Adipocyte (in vitro differentiated cells): ENCODE measurements around the gene DR1.
A peak's percentile ranks its signal among the peaks of the same experiment; 100 is the strongest.

Experiments
- DNase-seq: peaks from one replicate; pipeline ENCODE4 v3.0.0-alpha.2; 2015; ENCODE audit warnings: low read depth
- H3K27me3 ChIP-seq: replicated peaks from 2 replicates; pipeline ENCODE4 v1.7.0; 2013; ENCODE audit warnings: mild to moderate bottlenecking, low read length, moderate library complexity; ENCODE audit not compliant: control insufficient read depth, insufficient read depth
- H3K36me3 ChIP-seq: 2 replicates; pipeline ENCODE4 v1.7.0; 2013; ENCODE audit warnings: low read length, mild to moderate bottlenecking, moderate library complexity; ENCODE audit not compliant: control insufficient read depth, insufficient read depth, severe bottlenecking
- H3K4me1 ChIP-seq: 2 replicates; pipeline ENCODE4 v1.7.0; 2013; ENCODE audit warnings: mild to moderate bottlenecking, low read length, moderate library complexity; ENCODE audit not compliant: control insufficient read depth, insufficient read depth
- H3K4me3 ChIP-seq: 2 replicates; pipeline ENCODE4 v1.7.0; 2013; ENCODE audit warnings: mild to moderate bottlenecking, low read length, moderate library complexity
- H3K9ac ChIP-seq: 2 replicates; pipeline ENCODE4 v1.7.0; 2013; ENCODE audit warnings: mild to moderate bottlenecking, low read length, moderate library complexity
- H3K9me3 ChIP-seq: 2 replicates; pipeline ENCODE4 v1.7.0; 2013; ENCODE audit warnings: mild to moderate bottlenecking, low read length, moderate library complexity; ENCODE audit not compliant: control insufficient read depth

The DR1 gene

DNA sequence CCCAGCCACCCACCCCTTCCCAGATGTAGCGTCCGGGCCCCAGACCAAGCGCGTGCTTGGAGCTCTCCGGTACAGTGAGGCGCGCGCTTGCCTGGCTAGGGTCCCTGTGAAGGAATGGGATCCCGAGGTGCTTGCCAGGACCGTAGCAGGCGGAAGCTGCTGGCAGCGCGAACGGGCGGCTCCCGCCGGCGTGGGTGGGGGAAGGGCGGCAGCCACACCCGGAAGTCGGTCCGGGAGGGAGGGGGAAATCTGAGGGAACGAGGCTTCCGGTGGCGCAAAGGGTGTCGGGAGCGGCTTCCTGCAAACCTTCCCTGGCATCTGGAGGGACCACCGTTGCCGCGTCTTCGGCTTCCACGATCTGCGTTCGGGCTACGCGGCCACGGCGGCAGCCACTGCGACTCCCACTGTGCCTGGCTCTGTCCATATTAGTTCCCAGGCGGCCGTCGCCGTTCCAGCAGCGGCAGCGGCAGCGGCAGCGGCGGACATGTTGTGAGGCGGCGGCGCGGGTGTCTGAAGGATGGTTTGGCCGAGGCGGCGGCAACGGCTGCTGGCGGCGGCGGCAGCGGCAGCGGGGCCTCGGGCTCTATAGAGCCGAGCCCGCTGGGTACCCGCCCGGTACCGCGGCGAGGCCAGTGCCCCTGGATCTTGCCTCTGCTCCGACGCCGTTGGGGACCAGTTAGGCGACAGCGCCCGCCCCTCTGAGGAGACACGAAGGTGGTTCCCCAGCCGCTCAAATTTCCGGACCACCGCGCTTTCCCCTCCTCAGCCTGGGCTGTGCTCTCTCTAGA, at the start of gene DR1:
TSS of gene DR1 (plus strand) at position 275 of the 788 bp plus-strand sequence. CDS start 739 bp downstream, outside the sequence.
- H3K27me3 ChIP-seq: no peaks in the 10 kb centered on the region
- H3K9me3 ChIP-seq: no peaks in the 10 kb centered on the region
- H3K36me3 ChIP-seq: no peaks in the 10 kb centered on the region
- DNase-seq: peak; percentile 98
- H3K4me1 ChIP-seq: peaks cover 22% of the 10 kb centered on the region
- peak within 1 kb of the TSS; percentile 93 for H3K4me3 ChIP-seq
- H3K9ac ChIP-seq: peak within 1 kb of the TSS; percentile 99

DNA sequence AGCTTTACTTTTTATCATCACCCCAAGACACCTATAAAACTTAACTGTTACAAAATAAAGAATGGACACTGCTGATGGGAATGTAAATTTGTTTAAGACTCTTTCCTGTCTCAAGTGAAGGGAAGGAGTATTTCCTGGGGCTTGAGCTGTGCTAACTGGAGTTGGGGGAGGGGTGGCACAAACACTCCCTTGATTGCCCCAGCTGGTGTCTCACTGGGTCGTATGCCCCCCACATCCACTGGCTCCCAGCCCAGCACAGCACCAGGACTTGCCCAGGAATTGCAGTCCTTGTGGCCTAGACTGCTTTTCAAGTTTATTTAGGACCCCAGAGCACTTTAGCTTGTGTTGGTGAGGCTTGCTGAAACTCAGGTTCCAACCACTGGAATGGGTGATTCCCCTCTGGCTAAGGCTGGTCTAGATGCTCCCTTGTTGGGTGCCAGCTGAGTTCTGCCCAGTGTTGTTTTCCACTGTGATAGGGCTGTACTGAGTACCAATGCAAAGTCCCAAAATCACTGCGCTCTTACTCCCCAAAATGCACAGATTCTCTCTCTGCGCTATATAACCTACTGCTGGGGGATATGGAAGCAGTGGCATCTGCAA, 49.1 kb upstream of the DR1 start:
- Histone ChIP-seq H3K27me3 (no peaks in the 10 kb centered on the region), H3K4me3 (no peak overlapping the region), H3K9ac (no peak overlapping the region), H3K4me1 (no peaks in the 10 kb centered on the region), H3K36me3 (no peaks in the 10 kb centered on the region), H3K9me3 (no peaks in the 10 kb centered on the region)
- DNase-seq: no peak

DNA sequence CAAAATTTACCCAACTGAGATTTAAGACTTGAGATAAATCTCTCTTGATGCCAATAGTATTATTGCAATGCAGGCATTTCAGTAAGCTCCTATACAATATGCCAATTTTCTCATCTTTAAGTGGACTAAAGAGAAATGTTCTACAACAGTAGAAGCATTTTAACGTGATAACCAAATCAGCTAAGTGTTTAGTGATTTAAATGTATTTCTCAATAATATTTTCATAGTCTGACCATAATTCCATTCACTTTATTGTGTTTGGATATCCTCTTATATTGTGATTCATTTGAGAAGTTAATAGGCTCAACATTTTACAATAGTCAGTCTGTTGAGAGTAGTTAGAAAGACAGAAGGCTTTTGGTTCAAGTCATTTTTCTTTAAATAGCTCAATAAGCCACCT, 44.6 kb upstream of the DR1 start:
- Histone ChIP-seq H3K4me1 (peaks cover 5% of the 10 kb centered on the region), H3K9ac (no peak overlapping the region), H3K9me3 (no peaks in the 10 kb centered on the region), H3K4me3 (no peak overlapping the region), H3K36me3 (no peaks in the 10 kb centered on the region), H3K27me3 (no peaks in the 10 kb centered on the region)
- DNase-seq: no peak

DNA sequence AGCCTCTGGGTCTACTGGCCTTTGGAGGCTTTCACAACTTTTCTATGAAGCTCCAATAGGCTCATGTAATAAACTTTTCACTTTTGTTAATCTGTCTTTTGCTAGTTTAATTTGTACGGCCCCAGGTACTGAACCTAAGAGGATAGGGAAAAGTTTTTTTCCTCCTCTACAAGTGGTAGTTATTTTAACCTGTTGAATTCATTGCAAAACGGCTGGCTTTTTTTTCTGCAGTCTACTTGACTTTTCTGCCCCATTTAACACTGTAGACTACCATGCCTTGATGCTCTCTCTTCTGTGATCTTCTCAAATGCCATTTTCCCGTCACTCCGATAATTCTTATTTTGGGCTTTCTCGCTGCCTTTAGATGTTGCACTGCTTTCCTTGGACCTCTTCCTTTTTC, 43.6 kb upstream of the DR1 start:
- Histone ChIP-seq H3K27me3 (no peaks in the 10 kb centered on the region), H3K4me3 (no peak overlapping the region), H3K9ac (no peak overlapping the region), H3K4me1 (peaks cover 5% of the 10 kb centered on the region), H3K36me3 (no peaks in the 10 kb centered on the region), H3K9me3 (no peaks in the 10 kb centered on the region)
- DNase-seq: no peak

DNA sequence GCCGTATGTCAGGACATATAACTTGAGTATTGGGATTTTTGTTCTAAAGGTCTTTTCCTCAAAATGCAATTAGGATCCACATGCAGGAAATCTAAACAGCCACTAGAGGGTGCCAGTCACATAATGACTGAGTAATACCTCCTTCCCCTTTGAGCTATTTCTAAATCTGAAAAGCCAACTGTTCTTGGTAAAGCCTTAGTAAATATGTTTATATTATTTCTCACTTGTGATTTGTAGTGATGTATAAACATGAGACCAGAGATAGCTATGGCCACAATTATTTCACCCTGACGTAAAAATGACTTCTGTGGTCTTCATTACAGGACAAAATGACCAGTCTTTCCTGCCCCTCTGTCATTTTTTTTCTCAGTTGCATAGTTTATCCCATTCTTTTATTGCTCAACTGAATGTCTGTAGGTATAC, 41.0 kb upstream of the DR1 start:
- H3K4me1 ChIP-seq: peaks cover 5% of the 10 kb centered on the region
- H3K9me3 ChIP-seq: no peaks in the 10 kb centered on the region
- H3K4me3 ChIP-seq: no peak overlapping the region
- DNase-seq: peak; percentile 93
- H3K9ac ChIP-seq: no peak overlapping the region
- no peaks in the 10 kb centered on the region for H3K27me3 ChIP-seq
- no peaks in the 10 kb centered on the region for H3K36me3 ChIP-seq

DNA sequence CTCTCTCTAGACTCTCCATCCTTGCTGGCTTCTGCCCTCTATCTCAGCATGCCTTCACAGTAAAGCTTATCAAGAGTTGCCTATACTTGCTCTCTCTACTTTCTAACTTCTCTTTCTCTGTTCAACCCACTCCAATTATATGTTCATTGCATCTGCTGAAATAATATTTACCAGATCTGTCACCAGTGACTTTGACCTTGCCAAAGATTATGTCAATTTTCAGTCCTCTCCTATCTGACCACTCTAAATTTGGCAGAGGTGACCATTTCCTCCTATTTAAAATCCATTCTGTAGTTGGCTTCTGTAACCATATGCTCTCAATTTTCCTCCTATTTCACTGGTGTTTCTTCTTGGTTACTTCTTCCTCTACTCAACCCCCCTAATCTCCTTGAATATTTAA, 38.8 kb upstream of the DR1 start:
- DNase-seq: no peak
- Histone ChIP-seq H3K9me3 (no peaks in the 10 kb centered on the region), H3K4me3 (no peak overlapping the region), H3K27me3 (no peaks in the 10 kb centered on the region), H3K9ac (no peak overlapping the region), H3K36me3 (no peaks in the 10 kb centered on the region), H3K4me1 (peaks cover 5% of the 10 kb centered on the region)

DNA sequence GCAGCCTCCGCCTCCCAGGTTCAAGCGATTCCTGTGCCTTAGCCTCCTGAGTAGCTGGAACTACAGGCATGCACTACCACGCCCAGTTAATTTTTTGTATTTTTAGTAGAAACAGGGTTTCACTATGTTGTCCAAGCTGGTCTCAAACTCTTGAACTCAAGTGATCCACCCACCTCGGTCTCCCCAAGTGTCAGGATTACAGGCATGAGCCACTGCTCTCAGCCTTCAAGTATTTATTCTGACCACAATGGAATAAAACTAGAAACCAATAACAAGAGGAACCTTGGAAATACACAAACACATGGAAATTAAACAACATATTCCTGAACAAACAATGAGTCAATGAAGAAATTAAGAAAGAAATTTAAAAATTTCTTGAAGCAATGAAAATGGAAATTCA, 32.7 kb upstream of the DR1 start:
- Histone ChIP-seq H3K9ac (no peak overlapping the region), H3K4me1 (no peaks in the 10 kb centered on the region), H3K4me3 (no peak overlapping the region), H3K27me3 (no peaks in the 10 kb centered on the region), H3K36me3 (no peaks in the 10 kb centered on the region), H3K9me3 (no peaks in the 10 kb centered on the region)
- no peak for DNase-seq

DNA sequence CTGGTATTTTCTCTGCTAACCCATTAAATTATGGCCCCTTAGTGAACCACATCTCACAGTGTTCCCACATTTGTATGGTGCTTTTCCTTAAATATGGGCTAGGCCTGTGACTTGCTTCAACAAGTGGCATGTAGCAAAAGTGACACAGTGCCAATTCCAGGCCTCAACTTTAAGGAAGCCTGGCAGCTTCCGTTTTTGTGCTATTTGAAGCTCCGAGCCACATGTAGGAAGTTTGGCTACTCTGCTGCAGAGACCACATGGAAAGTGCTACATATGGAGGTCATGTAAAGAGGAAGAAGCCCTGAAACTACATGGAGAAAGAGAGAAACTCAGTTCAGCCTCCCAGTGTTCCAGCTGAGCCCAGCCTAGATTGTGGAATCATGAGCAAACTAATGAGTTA, 28.5 kb upstream of the DR1 start:
- DNase-seq: no peak
- no peak overlapping the region for H3K9ac ChIP-seq
- no peaks in the 10 kb centered on the region for H3K9me3 ChIP-seq

DNA sequence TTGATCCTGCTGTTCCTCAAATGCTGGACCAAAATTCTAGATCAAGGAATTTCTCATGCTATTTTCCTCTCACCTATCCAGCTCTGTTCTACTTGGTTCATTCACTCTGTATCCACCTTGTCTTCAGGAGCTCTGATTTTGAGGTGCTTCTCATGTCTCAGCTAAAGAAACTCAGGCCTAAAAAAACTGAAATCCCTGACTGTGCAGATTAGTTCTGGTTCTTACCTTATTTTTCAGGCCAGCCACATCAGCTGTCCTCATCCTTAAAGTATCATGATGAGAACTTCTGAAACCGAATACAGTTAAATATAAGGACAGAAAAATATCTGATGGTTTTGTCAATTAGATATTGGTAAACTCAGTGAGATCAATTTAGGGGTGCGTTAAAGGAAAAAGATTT, 27.8 kb upstream of the DR1 start:
- Histone ChIP-seq H3K9me3 (no peaks in the 10 kb centered on the region), H3K27me3 (no peaks in the 10 kb centered on the region), H3K4me1 (no peaks in the 10 kb centered on the region), H3K9ac (no peak overlapping the region), H3K36me3 (no peaks in the 10 kb centered on the region), H3K4me3 (no peak overlapping the region)
- DNase-seq: no peak

More for the DNA sequence above, 28.5 kb upstream of the DR1 start:
- Histone ChIP-seq H3K27me3 (no peaks in the 10 kb centered on the region), H3K36me3 (no peaks in the 10 kb centered on the region), H3K4me3 (no peak overlapping the region), H3K4me1 (no peaks in the 10 kb centered on the region)

DNA sequence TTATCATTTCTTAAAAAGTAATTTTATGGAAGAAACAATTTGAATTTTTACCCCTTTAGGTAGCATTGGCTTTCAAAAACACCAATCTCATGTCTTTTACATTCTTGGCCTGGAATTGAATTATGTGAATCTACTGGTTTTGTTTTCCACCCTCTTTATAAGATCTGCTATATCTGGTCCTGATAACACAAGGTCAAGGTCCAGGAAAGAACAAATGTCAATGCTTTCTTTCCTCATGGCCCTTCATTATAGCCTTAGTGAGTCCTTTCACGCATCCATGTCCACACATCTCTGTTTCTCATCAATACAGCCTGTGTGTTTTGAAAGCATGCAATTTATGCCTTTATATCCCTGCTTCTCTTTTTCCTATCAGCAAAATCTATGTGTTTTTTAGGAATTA, 24.0 kb upstream of the DR1 start:
- no peaks in the 10 kb centered on the region for H3K36me3 ChIP-seq
- no peak for DNase-seq
- H3K4me3 ChIP-seq: no peak overlapping the region
- H3K9ac ChIP-seq: no peak overlapping the region
- H3K4me1 ChIP-seq: peaks cover 8% of the 10 kb centered on the region
- H3K27me3 ChIP-seq: no peaks in the 10 kb centered on the region
- H3K9me3 ChIP-seq: no peaks in the 10 kb centered on the region

DNA sequence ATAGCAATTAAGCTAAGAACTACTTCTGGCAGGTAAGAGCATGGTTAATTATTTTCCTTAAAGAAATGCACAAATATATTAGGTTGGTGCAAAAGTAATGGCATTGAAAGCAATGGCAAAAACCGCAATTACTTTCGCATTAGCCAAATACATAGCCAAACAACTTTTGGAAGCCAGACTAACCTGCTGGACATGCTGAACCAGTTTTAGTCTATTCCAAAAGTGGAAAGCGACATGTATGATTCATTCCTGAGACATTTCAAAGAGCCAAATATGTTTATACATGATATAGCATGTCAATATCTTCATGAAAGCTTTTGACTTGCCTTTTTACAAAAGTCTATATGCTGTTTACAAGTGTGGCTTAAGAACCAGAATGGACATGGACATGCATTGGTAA, 23.4 kb upstream of the DR1 start:
- peaks cover 8% of the 10 kb centered on the region for H3K4me1 ChIP-seq
- no peak for DNase-seq
- H3K4me3 ChIP-seq: no peak overlapping the region

More for the DNA sequence above, 23.4 kb upstream of the DR1 start:
- no peaks in the 10 kb centered on the region for H3K36me3 ChIP-seq
- H3K27me3 ChIP-seq: no peaks in the 10 kb centered on the region
- H3K9ac ChIP-seq: no peak overlapping the region
- no peaks in the 10 kb centered on the region for H3K9me3 ChIP-seq
